HG03159 (cell line): ENCODE data around the gene SYT13.
"Not testable (repeated sequence)": the region's sequence is repeated elsewhere in the genome, so short reads cannot be mapped to it uniquely, and the experiment has no call there.

Experiments
- ATAC-seq: cut with Tn5 transposase; IDR thresholded peaks from one replicate; pipeline ENCODE4 v1.9.1; 2021; ENCODE audit warnings: mild to moderate bottlenecking, moderate library complexity; ENCODE audit not compliant: unreplicated experiment

SYT13 gene

DNA sequence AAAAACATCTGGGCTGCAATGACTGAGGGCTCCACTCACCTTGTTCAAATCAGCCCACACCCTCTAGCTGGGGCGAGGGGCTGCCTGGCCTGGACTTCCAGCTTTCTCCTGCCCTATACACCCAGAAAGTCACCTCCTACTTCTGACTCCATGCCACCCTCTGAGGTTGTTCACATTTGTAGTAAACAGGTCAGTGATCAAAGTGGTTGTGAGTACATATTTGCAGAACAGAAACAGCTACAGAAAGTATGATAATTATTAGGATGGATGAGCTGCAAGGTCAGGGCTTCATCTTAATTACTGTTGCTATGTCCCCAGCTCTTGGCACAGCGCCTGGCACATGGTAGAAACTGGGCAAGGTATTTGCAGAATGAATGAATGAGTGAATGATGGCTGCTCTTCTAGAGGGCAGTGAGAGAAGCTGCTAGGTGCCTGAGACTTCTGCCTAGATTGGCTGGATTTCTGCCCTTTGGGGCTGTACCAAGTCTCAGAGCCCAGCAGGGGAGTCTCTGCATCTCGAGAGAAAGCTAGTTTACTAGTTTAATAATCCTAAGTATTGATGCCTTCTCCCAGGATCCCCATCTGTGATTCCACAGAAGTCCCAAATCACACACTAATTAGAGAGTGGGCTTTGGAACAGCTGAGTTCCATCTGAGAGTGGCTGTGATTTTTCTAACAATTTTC is 36.0 kb downstream of the SYT13 start:
- ATAC-seq, result no peak

DNA sequence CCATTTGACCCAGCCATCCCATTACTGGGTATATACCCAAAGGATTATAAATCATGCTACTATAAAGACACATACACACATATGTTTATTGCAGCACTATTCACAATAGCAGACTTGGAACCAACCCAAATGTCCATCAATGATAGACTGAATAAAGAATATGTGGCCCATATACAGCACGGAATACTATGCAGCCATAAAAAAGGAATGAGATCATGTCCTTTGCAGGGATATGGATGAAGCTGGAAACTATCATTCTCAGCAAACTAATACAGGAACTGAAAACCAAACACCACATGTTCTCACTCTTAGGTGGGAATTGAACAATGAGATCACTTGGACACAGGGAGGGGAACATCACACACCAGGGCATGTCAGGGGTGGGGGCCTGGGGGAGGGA is 36.8 kb downstream of the SYT13 start:
- ATAC-seq, result not testable (repeated sequence)

DNA sequence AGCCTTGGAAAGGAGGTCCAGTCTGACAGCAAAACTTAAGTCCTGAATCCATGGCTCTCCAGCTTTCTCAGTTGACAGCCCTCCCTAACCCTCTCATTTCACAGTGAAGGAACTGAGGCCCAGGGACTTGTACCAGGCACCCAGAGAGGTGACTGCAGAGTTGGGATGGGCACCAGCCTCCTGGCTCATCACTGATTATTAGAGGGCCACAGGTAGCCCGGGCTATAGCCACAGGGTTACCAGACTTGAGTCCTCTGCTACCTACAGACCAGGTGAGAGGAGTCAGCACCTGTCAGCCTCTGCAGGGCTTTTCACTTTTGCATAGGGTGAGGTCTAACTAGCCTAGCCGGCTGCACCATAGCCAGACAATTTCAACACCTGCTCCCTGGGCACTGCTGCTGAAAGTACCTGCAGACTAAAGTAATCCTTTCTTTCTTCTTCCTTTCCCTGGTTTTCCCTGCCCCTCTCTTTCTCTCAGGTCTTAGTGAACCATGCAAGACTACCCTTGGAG is 37.6 kb downstream of the SYT13 start:
- no peak for ATAC-seq

DNA sequence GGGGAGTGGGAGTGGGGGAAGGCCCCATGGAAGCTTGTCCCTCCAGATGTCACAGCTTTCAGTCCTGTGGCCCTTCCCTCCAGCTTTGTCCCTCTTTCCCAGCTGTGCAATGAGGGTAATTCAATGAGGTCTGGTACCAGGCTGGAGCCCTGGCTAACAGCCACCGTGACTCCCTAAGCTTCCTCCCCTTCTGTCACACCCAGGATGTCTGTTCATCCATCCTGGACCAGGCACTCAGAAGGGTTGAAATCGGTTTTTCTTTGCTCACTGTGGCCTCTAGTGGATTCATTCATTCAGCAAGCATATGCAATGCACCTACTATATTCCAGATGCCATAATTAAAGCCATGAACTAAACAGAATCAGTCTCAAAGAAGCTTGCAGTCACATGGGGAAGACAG is 38.7 kb downstream of the SYT13 start:
- ATAC-seq, result no peak

DNA sequence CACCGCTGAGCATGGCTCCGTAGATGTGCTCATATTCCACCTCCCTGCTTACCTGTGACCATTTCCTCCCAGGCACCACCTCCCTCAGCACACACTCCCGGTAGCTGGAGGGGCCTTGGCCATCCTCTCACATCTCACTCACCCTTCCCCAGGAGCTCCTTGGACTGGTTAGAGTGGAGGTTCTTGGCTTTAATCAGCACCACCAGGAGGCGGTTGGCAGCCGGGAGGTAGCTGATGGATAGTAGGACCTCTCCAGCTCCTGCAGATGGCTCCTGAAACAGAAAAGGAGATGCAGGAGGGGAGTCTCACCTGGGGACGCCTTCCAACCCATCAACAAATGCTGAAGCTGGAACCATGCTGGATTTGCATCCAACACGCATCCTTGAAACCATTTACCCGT is 39.9 kb downstream of the SYT13 start:
- no peak for ATAC-seq

DNA sequence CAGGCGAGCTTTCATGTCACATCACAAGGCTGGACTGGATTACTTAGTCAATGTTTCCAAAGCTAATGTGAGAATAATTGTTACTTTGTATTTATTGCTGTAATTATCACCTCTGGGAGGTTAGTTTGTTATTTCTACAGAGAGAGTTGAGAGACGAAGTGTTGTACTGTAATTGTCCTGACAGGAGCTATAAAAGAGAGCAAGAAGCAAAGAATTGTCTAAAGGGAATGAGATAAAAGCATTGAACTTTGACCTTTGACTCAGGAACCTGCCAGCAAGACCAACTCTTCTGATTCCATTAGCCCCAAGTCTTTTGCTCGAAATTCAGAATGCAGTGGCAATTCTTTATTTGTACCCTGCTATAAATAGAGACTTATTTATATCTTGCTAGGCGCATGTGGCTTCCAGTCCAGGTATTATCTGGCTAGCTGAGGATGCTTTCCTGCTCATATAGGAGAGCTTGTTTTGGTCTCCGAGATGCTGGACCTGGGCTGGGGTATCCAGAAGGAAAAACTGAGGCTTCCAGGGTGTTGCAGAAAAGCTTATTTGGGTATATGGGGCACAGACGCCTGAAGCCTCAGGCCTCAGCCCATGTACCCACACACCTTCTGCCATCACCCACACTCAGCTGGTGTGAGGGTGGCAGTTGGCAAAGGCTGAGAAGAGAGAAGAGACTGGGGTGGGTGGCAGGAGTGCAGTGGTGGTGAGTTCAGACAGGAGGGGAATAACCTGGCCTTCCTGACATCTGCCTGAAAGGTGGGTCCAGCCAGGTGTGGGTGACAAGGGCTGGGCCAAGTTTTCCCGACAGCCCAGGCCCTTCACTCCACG is 40.7 kb downstream of the SYT13 start:
- ATAC-seq, result no peak

DNA sequence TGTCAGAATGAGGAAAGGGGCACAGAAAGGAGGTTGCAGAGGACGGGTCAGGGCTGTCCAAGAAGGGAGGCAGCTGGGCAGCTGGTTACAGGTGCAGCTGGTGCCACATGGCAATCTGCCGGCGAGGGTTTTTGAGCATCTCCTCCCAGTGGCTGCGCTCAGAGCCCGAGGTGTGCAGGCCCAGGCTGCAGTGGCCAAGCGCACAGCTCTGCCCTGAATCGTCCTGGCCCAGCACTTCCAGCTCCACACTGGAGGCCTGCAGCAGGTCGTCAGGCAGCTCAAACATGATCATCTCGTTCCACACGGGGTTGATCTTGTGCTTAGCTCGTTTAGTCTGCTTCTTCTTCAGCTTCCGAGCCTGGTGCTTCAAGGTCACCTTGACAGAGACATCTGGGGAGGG is 42.2 kb downstream of the SYT13 start:
- ATAC-seq, result no peak

DNA sequence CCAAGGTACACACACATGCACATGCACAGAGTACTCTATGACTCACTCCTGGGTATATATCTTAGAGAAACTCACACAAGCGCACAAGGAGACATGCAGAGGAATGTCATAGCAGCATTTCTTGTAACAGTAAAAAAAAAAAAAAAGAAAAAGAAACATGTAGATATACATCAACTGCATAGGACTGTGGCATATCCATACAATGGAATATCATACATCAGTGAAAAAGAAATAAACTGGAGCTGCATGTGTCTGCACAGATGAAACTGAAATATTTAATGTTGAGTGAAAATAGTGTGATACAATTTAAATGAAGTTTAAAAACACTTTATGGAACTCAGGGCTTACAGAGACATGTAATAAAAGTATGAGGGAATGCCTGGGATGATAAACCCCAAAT is 46.4 kb downstream of the SYT13 start:
- ATAC-seq, result no peak

DNA sequence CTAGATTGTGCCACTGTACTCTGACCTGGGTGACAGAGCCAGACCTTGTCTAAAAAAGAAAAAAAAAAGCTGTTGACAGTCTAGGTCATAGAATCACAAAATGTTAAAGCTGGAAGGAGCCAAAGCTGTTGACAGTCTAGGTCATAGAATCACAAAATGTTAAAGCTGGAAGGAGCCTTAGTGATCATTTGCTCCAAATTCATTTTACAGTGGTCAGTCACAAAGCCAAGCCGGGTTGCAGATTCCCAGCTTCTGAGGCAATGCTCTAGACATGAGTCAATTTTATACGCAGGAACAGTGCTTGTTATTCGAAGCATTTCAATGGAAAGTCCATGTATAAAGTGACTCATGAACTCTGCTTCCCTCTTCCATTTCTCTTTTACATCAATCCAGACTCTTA is 47.4 kb downstream of the SYT13 start:
- ATAC-seq, result no peak

DNA sequence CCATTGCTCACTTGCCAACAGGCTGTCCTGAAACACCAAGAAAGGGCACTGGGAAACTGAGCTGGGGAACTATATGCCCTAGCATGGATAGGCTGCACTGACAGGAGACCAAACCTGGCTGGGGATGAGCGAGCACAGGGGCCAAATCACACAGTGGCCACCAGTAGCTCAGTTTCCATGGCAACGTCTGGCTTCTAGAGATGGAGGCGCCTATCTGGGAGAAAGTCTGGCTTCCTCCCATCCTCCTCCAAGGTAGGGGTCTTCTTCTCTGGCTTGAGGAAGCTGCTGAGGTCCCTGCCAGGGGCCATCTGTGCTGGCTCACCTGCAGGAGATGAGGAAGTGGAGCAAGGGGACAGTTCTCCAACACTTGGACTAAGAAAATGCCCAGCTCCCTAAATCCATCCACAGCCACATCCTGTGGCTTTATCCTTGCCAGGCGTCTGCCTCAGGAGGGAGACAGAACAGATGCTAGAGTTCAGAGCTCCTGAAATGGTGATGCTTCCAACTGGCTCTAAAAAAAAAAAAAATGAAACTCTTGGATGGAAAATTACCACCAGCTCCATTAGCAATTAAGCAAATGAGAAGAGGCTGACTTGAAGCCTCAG is 48.3 kb downstream of the SYT13 start:
- no peak for ATAC-seq

DNA sequence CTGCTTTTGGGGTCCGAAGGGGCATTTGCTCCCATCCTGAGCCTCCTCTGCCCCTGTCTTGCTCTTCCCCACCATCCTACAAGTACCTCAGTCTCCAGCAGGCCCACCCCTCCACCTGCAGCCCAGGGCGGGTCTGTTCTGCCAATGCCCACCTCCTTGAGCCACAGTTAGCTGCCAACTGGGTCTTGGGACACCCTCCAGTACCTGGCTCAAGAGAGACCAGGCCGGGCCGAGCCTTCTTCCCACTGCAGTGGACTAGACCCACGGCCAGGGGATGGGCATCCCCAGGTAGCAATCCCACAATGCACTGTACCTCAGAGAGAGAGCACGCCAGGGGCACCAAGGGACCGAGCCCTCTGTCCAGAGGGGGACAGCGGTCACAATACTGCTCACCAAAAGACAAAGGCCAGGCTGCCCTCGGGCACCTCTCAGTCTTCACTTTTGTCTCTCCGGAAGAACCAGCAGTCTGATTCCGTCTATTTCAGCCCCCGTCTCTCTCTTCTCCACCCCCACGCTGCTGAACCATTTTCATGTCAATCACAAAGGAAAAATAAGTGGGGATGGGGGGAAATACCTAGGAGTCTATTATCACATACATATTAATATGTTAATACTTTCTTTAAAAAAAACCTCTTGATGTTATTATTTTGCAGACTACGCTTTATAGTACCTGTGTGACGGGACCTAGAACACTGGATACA is 51.7 kb downstream of the SYT13 start:
- no peak for ATAC-seq

DNA sequence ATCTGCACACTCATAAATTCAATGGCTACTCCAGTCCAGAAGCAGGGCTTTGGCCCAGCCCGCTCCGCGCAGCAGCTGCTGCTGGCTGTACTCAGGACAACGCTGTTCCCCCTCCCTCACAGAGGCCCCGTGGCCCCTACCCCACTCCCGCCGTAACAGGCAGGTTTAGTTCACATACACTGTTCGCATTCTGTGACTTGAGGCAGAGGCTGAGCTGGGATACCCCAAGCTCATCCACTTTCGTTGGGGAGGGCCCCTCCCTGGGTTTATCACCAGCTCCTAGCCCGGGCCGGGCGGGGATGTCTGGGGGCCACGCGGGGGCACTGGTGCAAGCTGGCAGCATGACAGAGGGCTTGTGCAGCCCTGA is 52.4 kb downstream of the SYT13 start:
- peak; percentile 15 for ATAC-seq

DNA sequence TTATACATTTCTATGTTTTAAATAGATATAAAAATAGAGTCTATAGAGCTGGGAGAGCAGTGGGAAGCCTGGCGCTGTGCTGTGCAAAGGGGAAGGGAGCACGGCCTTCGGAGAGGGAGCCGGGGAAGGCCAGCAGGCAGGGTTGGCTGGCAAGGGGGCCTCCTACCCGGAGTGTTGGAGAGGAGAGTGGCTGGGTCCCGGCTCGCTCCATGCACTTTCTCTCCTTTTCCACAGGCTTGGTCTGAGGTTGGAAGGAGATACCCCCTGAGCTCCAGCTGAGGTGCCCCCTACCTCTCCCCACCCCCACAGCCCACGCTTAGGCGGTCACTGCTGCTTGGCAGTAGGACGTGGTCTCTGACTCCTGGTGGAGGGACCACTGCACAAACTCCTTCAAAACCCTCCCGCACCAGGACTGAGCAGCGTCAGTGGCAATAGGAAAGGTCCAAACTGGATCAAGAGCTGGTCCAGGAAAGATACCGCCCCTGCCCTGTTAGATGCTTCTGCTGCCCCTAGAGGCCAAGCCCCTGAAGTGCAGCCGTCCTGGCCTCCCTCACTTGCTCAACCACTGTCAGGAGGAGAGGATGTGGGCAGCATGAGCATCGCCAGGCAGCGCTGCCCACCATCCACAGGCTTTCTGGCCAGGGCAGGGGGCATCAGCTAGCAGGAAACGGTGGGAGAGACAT is 52.9 kb downstream of the SYT13 start:
- ATAC-seq, result peak; percentile 82

DNA sequence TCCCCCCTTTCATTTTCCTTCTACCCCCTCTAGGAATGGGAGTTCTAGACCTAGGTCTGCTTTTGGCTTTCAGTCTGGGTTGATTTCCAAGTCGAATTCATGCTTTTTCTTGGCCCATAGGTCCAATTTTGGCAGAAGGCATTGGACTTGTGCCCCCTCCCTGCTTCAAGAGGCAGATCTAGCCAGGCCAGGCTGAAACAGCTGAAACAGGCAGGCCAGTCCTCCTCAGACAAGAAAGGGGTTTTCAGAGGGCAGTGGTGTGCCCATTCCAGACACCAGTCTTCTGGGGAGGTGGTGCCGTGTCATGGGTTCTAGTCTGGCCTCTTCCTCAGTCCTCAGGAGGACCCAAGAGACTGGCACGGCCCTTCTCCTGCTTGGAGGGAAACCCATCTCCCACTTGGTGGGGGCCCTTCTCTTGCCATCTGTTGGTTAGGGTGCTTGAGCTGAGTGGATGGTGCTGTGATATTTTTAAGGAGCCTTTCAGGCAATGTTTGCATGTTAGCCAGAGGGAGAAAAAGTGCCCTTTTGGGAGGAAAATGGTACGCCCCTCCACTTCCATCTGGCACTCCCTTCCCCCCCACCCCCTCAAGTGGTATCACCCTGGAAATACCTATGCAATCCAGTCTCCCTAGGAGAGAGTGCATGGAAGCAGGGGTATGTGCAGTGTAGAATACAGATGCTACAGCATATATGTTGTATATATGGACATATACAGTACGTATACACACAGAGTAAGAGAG is 53.6 kb downstream of the SYT13 start:
- ATAC-seq, result no peak

DNA sequence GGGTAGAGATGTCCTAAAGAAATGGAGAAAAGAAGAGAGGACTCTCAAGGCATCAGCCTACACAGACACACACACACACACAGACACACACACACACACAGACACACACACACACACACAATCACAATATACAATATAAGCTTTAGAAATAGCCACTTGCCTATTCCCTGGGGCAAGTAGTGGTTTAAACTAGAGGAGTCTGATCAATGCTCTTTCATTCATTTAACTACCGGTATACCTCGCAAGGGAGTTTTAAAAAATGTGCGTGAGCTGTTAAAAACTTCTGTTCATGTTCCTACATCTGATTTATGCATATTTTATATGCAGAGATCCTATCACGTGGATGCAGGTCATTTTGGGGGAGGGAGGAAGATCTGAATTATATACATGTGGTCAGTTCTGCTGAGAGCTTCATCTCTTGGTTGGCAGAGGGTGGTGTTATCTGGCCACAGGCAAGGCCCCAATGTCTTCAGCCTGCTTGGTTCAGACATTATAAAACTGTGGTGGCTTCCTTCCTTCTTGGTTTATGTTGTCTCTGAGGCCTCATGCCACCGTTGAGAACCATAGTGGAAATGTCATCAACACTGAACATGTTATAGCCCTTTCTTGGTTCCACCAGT is 56.6 kb downstream of the SYT13 start:
- ATAC-seq, result no peak

DNA sequence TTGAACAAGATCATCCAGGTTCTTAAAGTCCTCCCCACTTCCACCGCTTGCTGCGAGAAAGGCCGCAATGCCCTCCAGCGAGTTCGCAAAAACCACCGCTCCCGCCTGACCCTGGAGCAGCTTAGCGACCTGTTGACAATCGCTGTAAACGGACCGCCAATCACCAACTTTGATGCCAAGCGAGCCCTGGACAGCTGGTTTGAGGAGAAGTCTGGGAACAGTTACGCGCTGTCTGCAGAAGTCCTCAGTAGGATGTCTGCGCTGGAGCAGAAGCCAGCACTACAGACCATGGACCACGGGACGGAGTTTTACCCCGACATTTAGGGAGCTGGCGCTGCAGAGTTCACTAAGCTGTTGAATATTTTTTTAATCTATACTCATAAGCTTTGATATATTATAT is 58.3 kb downstream of the SYT13 start:
- no peak for ATAC-seq

DNA sequence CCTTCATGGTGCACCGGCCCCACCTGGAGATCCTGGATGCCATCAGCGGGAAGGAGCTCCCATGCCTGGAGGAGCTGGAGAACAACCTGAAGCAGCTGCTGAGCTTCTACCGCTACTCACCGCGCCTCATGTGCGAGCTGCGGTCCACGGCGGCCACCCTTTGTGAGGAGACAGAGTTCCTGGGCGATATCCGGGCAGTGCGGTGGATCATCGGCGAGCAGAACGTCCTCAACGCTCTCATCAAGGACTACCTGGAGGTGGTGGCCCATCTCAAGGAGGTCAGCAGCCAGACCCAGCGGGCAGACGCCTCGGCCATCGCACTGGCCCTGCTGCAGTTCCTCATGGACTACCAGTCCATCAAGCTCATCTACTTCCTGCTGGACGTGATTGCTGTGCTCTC is 59.2 kb downstream of the SYT13 start:
- ATAC-seq, result no peak

DNA sequence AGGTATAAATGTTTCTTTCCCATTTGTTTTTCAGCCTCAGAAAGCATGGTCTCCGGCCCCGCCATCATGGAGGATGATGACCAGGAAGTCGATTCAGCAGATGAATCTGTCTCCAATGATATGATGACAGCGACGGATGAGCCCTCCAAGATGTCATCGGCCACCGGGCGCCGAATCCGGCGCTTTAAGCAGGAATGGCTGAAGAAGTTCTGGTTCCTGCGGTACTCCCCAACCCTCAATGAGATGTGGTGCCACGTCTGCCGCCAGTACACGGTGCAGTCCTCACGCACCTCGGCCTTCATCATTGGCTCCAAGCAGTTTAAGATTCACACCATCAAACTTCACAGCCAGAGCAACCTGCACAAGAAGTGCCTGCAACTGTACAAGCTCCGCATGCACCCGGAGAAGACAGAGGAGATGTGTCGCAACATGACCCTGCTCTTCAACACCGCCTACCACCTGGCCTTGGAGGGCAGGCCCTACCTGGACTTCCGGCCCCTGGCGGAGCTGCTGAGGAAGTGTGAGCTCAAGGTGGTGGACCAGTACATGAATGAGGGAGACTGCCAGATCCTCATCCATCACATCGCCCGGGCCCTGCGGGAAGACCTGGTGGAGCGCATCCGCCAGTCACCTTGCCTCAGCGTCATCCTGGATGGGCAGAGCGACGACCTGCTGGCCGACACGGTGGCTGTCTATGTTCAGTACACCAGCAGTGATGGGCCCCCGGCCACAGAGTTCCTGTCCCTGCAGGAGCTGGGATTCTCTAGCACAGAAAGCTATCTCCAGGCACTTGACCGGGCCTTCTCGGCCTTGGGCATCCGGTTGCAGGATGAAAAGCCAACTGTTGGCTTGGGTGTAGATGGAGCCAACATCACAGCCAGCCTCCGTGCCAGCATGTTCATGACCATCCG is 59.9 kb downstream of the SYT13 start:
- ATAC-seq, result no peak

DNA sequence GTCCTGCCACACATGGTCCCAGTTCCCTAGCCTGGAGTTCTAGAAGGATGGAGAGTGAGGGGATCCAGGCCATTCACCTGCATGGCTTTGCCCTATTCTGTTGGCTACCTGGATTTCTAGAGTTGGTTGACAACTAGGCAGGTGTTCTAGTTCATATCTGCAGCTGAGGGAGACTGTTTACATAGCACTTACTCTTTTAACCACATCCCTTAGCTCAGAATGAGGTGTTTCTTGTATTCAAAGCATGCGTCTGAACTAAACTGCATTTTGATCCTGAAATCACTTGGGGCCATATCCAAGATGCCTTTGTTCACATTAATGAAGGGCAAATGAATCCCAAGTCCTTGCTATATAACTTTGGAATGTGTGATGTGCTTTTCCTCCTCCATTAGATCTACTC is 60.9 kb downstream of the SYT13 start:
- ATAC-seq, result no peak
